Bronchial epithelial cell (primary cell): ENCODE data around the gene NEDD4L. TPM values are rescaled to one million over a fixed set of nuclear protein-coding genes. Genes with fewer than 3 reads are reported as not detected.

ENCODE experiments used
- DNase-seq: peaks from one replicate; pipeline ENCODE4 v3.0.0-alpha.2; 2010; ENCODE audit warnings: low read depth
- FAIRE-seq: peaks from 2 replicates; lab custom pipeline; 2011; peaks lifted over from hg19 to GRCh38; lab: Jason Lieb, UNC
- H3K27me3 ChIP-seq: 2 replicates; pipeline ENCODE4 v1.5.1; 2011; ENCODE audit warnings: low read length; ENCODE audit not compliant: control insufficient read depth, insufficient read depth
- H3K36me3 ChIP-seq: 2 replicates; pipeline ENCODE4 v1.5.1; 2011; ENCODE audit warnings: low read length; ENCODE audit not compliant: control insufficient read depth, insufficient read depth
- H3K4me3 ChIP-seq: 2 replicates; pipeline ENCODE4 v1.5.1; 2011; ENCODE audit warnings: mild to moderate bottlenecking, low read depth, low read length, control low read depth
- CTCF ChIP-seq: IDR thresholded peaks from 2 replicates; pipeline ENCODE4 v1.5.1; 2011; ENCODE audit warnings: mild to moderate bottlenecking, moderate library complexity, low read length, control low read depth, inconsistent platforms; ENCODE audit not compliant: insufficient read depth, severe bottlenecking
- total RNA-seq: library from RNA; depleted of rRNA; stranded (reverse); fragments of >200 nt; gene quantifications from 2 replicates; pipeline ENCODE4 v1.2.1, GENCODE V29; 2014

NEDD4L gene
- total RNA-seq, 1 donor from 2014 or later: 11.3 TPM

GRCh38 chr18:58117786-58118403 lies 73.9 kb downstream of the NEDD4L start:
- H3K36me3 ChIP-seq: no peaks in the 10 kb centered on the region
- DNase-seq (peak; percentile 97), FAIRE-seq (peak; percentile 98)
- H3K27me3 ChIP-seq: no peaks in the 10 kb centered on the region
- H3K4me3 ChIP-seq: no peak overlapping the region
- no peak for TF ChIP-seq CTCF

GRCh38 chr18:58118536-58118935 lies 74.5 kb downstream of the NEDD4L start:
- DNase-seq (no peak), FAIRE-seq (no peak)
- Histone ChIP-seq H3K27me3 (no peaks in the 10 kb centered on the region), H3K4me3 (no peak overlapping the region), H3K36me3 (no peaks in the 10 kb centered on the region)
- no peak for TF ChIP-seq CTCF

GRCh38 chr18:58119819-58120218 lies 75.8 kb downstream of the NEDD4L start:
- no peaks in the 10 kb centered on the region for H3K36me3 ChIP-seq
- FAIRE-seq (no peak), DNase-seq (no peak)
- H3K27me3 ChIP-seq: no peaks in the 10 kb centered on the region
- no peak for TF ChIP-seq CTCF
- H3K4me3 ChIP-seq: no peak overlapping the region

GRCh38 chr18:58124475-58124874 lies 80.4 kb downstream of the NEDD4L start:
- Histone ChIP-seq H3K36me3 (no peaks in the 10 kb centered on the region), H3K4me3 (no peak overlapping the region), H3K27me3 (no peaks in the 10 kb centered on the region)
- no peak for TF ChIP-seq CTCF
- DNase-seq: no peak
- FAIRE-seq: no peak

- no peaks in the 10 kb centered on the region for H3K27me3 ChIP-seq
These were observed 81.2 kb downstream of the NEDD4L start for GRCh38 chr18:58125183-58125582.

More at GRCh38 chr18:58125183-58125582, 81.2 kb downstream of the NEDD4L start:
- TF ChIP-seq CTCF: no peak
- Histone ChIP-seq H3K4me3 (no peak overlapping the region), H3K36me3 (no peaks in the 10 kb centered on the region)
- DNase-seq: peak; percentile 13
- FAIRE-seq: no peak
